Smooth muscle cell (in vitro differentiated cells): Measurements from ENCODE around the gene NALCN. TPM values are rescaled to one million over a fixed set of nuclear protein-coding genes. Genes with fewer than 3 reads are reported as not detected.

Source experiments
- DNase-seq: peaks from one replicate; lab custom pipeline; 2025; ENCODE audit not compliant: unreplicated experiment; lab: John Stamatoyannopoulos, UW
- H2AFZ ChIP-seq: fragments of 200-600 bp; sonication (generic); 2 replicates; pipeline ENCODE4 v1.6.0; 2016; ENCODE audit warnings: antibody characterized with exemption, low read depth, mild to moderate bottlenecking
- H3F3A ChIP-seq: fragments of 200-600 bp; sonication (generic); 2 replicates; pipeline ENCODE4 v1.6.0; 2017; ENCODE audit warnings: antibody characterized with exemption, low read depth
- H3K27ac ChIP-seq: fragments of 200-600 bp; sonication (generic); 2 replicates; pipeline ENCODE4 v1.5.1; 2016; ENCODE audit warnings: low read depth, mild to moderate bottlenecking
- H3K27me3 ChIP-seq: fragments of 200-600 bp; sonication (generic); 2 replicates; pipeline ENCODE4 v1.6.1; 2016; ENCODE audit warnings: low read depth, mild to moderate bottlenecking
- H3K36me3 ChIP-seq: fragments of 200-600 bp; sonication (generic); 2 replicates; pipeline ENCODE4 v1.5.1; 2016; ENCODE audit warnings: low read depth
- H3K4me1 ChIP-seq: fragments of 200-600 bp; sonication (generic); 2 replicates; pipeline ENCODE4 v1.5.1; 2016; ENCODE audit warnings: low read depth
- H3K4me2 ChIP-seq: fragments of 200-600 bp; sonication (generic); 2 replicates; pipeline ENCODE4 v1.6.0; 2016; ENCODE audit warnings: mild to moderate bottlenecking
- H3K4me3 ChIP-seq: fragments of 200-600 bp; sonication (generic); 2 replicates; pipeline ENCODE4 v1.5.1; 2016; ENCODE audit warnings: mild to moderate bottlenecking
- H3K79me2 ChIP-seq: fragments of 200-600 bp; sonication (generic); 2 replicates; pipeline ENCODE4 v1.6.0; 2016; ENCODE audit warnings: low read depth, mild to moderate bottlenecking
- H3K9ac ChIP-seq: fragments of 200-600 bp; sonication (generic); 2 replicates; pipeline ENCODE4 v1.6.0; 2016; ENCODE audit warnings: low read depth
- H3K9me3 ChIP-seq: fragments of 200-600 bp; sonication (generic); replicated peaks from 2 replicates; pipeline ENCODE4 v1.5.1; 2016; ENCODE audit warnings: low read depth
- H4K20me1 ChIP-seq: fragments of 200-600 bp; sonication (generic); 2 replicates; pipeline ENCODE4 v1.6.0; 2016; ENCODE audit warnings: low read depth
- CTCF ChIP-seq: fragments of 200-600 bp; sonication (generic); IDR thresholded peaks from 2 replicates; pipeline ENCODE4 v1.5.1; 2017; ENCODE audit warnings: borderline replicate concordance, mild to moderate bottlenecking, antibody characterized with exemption; ENCODE audit not compliant: insufficient read depth, poor library complexity, severe bottlenecking
- WGBS: methylation state at CpG from one replicate; pipeline ENCODE4 v1.1.7; 2016; ENCODE audit warnings: low lambda C conversion rate; 5-methylcytosine and 5-hydroxymethylcytosine counted together
- polyA plus RNA-seq: library from polyadenylated mRNA; unstranded; fragments of >200 nt; fragmentation: Nextera tagmentation; extraction: Ambion mirVana; gene quantifications from 2 replicates; pipeline ENCODE4 v1.2.1, GENCODE V29; 2016
- total RNA-seq: library from RNA; depleted of rRNA; stranded (reverse); fragments of >200 nt; gene quantifications from 2 replicates; pipeline ENCODE4 v1.2.3, GENCODE V29; 2014

The NALCN gene
- total and polyA plus RNA-seq, 2 experiments from 2014 or later, result 4.1 to 6.0 TPM

GRCh38 chr13:101272886-101273285 is 143.4 kb downstream of the NALCN start:
- Histone ChIP-seq H3K9me3 (no peaks in the 10 kb centered on the region), H3K79me2 (no peaks in the 10 kb centered on the region), H3K27me3 (no peaks in the 10 kb centered on the region), H3K4me3 (no peak overlapping the region), H3K4me2 (no peak overlapping the region), H3K4me1 (no peaks in the 10 kb centered on the region), H3F3A (no peaks in the 10 kb centered on the region), H2AFZ (no peak overlapping the region), H3K9ac (no peak overlapping the region), H3K27ac (no peak overlapping the region), H3K36me3 (no peaks in the 10 kb centered on the region), H4K20me1 (no peaks in the 10 kb centered on the region)
- WGBS, result 91% methylated on average over 9 of the region's 9 CpGs
- no peak for DNase-seq
- no peak for TF ChIP-seq CTCF

GRCh38 chr13:101271681-101272245 is 144.5 kb downstream of the NALCN start:
- Histone ChIP-seq H3K9ac (no peak overlapping the region), H3K4me1 (no peaks in the 10 kb centered on the region)

GRCh38 chr13:101267656-101268055 is 148.7 kb downstream of the NALCN start:
- H4K20me1 ChIP-seq, result no peaks in the 10 kb centered on the region
- H3K4me1 ChIP-seq, result no peaks in the 10 kb centered on the region
- no peak for TF ChIP-seq CTCF
- no peak for DNase-seq
- H3F3A ChIP-seq, result no peaks in the 10 kb centered on the region
- H3K27me3 ChIP-seq, result no peaks in the 10 kb centered on the region
- H3K9me3 ChIP-seq, result no peaks in the 10 kb centered on the region
- no peak overlapping the region for H2AFZ ChIP-seq
- H3K27ac ChIP-seq, result no peak overlapping the region
- no peak overlapping the region for H3K4me2 ChIP-seq
- no peak overlapping the region for H3K4me3 ChIP-seq
- 93% methylated on average over 5 of the region's 5 CpGs for WGBS
- H3K36me3 ChIP-seq, result no peaks in the 10 kb centered on the region
- H3K9ac ChIP-seq, result no peak overlapping the region
- H3K79me2 ChIP-seq, result no peaks in the 10 kb centered on the region

More at GRCh38 chr13:101271681-101272245, 144.5 kb downstream of the NALCN start:
- H3K27ac ChIP-seq, result no peak overlapping the region
- no peak overlapping the region for H3K4me3 ChIP-seq
- H3K4me2 ChIP-seq, result no peak overlapping the region
- H3K36me3 ChIP-seq, result no peaks in the 10 kb centered on the region
- H3K79me2 ChIP-seq, result no peaks in the 10 kb centered on the region
- no peaks in the 10 kb centered on the region for H3F3A ChIP-seq
- WGBS, result 93% methylated on average over 11 of the region's 11 CpGs
- H3K9me3 ChIP-seq, result no peaks in the 10 kb centered on the region
- H3K27me3 ChIP-seq, result no peaks in the 10 kb centered on the region
- DNase-seq, result no peak
- H2AFZ ChIP-seq, result no peak overlapping the region
- TF ChIP-seq CTCF, result no peak
- H4K20me1 ChIP-seq, result no peaks in the 10 kb centered on the region

GRCh38 chr13:101265934-101266333 is 150.4 kb downstream of the NALCN start:
- no peaks in the 10 kb centered on the region for H3K27me3 ChIP-seq
- H3K36me3 ChIP-seq, result no peaks in the 10 kb centered on the region
- H3F3A ChIP-seq, result no peaks in the 10 kb centered on the region
- no peak overlapping the region for H3K4me2 ChIP-seq
- H3K79me2 ChIP-seq, result no peaks in the 10 kb centered on the region
- H2AFZ ChIP-seq, result no peak overlapping the region
- no peak overlapping the region for H3K4me3 ChIP-seq
- no peaks in the 10 kb centered on the region for H3K4me1 ChIP-seq
- H3K9me3 ChIP-seq, result no peaks in the 10 kb centered on the region
- H4K20me1 ChIP-seq, result no peaks in the 10 kb centered on the region
- no peak overlapping the region for H3K9ac ChIP-seq
- TF ChIP-seq CTCF, result no peak
- 85% methylated on average over 3 of the region's 3 CpGs for WGBS
- H3K27ac ChIP-seq, result no peak overlapping the region
- DNase-seq, result no peak
